Testis (tissue), 3 donors: ENCODE results near the gene NEK8. TPM values are rescaled to one million over a fixed set of nuclear protein-coding genes. Genes with fewer than 3 reads are reported as not detected.

Source experiments
- DNase-seq: peaks from one replicate; pipeline ENCODE4 v3.0.0-alpha.2; 2019
- H3K27ac ChIP-seq, 2 donors: fragments of 200-600 bp; sonication (generic); one replicate each; pipeline ENCODE4 v1.5.1; 2019
- H3K27me3 ChIP-seq: fragments of 200-600 bp; sonication (generic); one replicate; pipeline ENCODE4 v1.5.1; 2019
- H3K36me3 ChIP-seq: fragments of 200-600 bp; sonication (generic); one replicate; pipeline ENCODE4 v1.5.1; 2017; ENCODE audit warnings: low read depth; ENCODE audit errors: missing control alignments
- H3K4me1 ChIP-seq: fragments of 200-600 bp; sonication (generic); one replicate; pipeline ENCODE4 v1.5.1; 2019
- H3K4me3 ChIP-seq, 2 donors: fragments of 200-600 bp; sonication (generic); one replicate each; pipeline ENCODE4 v1.5.1; 2017 to 2019
- H3K9me3 ChIP-seq: fragments of 200-600 bp; sonication (generic); one replicate; pipeline ENCODE4 v1.5.1; 2017
- POLR2A ChIP-seq: fragments of 450-650 bp; IDR thresholded peaks from one replicate; pipeline ENCODE4 v1.6.1; 2017; ENCODE audit warnings: antibody characterized with exemption, mild to moderate bottlenecking, moderate library complexity
- WGBS, 2 donors: methylation state at CpG; one replicate each; pipeline ENCODE4 v1.1.5; 2018; 5-methylcytosine and 5-hydroxymethylcytosine counted together
- intact Hi-C: fragments of 100-400 bp; cut with DNase I; formaldehyde crosslinking; loops from one replicate; pipeline ENCODE4 v1.15.1; 2023; ENCODE audit warnings: low total_unique reads
- polyA plus RNA-seq: library from polyadenylated mRNA; stranded (reverse); fragments of 350-450 nt; fragmentation: Illumina TruSeq; extraction: RNeasy Lipid Tissue Mini Kit (QIAGEN cat#74804); gene quantifications from one replicate; pipeline ENCODE4 v1.2.3, GENCODE V29; 2014; ENCODE audit warnings: low read depth, low replicate concordance; ENCODE audit not compliant: insufficient read depth
- total RNA-seq, 2 donors: library from RNA; depleted of rRNA; stranded (reverse); fragments of >200 nt; gene quantifications; one replicate each; pipeline ENCODE4 v1.2.3, GENCODE V29; 2016
- TF ChIP-seq, protein P1 (sequence below), 3 experiments: fragments of 450-650 bp in 2 of 3; fragments of 200-600 bp in 1 of 3; sonication (generic) in 1 of 3; IDR thresholded peaks; one replicate each; pipeline ENCODE4 v1.5.1; 2016 to 2019; ENCODE audit warnings: antibody characterized with exemption in 3 of 3, mild to moderate bottlenecking in 2 of 3, moderate library complexity in 1 of 3

NEK8 gene
- total and polyA plus RNA-seq, 3 donors from 2014 or later = 7.3 to 10.7 (median 10.1) TPM

DNA sequence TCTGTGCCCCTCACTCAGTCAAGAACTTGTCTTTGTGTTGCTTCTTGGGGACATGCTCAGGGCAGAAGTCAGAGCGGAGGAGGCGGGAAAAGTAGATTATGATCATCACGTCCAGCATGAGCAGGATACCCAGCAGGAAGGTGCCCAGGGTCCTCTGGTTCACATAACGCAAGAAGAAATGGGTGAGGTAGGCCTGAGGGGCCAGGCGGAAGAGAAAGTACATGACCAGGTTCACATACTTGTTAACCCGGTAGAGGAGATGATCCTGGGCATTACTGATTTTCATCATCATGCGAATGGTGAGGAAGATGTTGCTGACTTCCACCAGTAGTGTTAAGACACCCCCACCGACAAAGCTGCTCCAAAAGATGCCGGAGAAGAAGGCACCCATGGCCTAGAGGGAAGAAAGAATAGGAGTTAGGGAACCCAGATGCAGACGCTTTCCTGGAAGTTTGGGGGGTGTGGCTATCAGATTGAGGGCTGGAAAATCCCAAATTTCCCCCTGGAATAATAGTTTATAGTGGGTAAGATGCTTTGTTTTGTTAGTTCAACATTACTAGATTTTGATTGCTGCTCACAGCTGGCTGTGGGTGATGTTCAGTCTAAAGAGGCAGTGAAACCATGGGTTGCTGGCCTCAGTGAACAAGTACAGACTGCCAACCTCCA is 4.0 kb upstream of the NEK8 start:
- Histone ChIP-seq H3K36me3 (no peaks in the 10 kb centered on the region), H3K9me3 (no peaks in the 10 kb centered on the region), H3K27me3 (no peaks in the 10 kb centered on the region), H3K4me1 (peaks cover 32% of the 10 kb centered on the region), H3K27ac (no peak overlapping the region), H3K4me3 (no peak overlapping the region)
- 75 to 81% methylated on average over 10 of the region's 10 CpGs for WGBS, 2 donors
- intact Hi-C loops = no loop called here
- no peak for DNase-seq
- TF ChIP-seq, protein P1, sequence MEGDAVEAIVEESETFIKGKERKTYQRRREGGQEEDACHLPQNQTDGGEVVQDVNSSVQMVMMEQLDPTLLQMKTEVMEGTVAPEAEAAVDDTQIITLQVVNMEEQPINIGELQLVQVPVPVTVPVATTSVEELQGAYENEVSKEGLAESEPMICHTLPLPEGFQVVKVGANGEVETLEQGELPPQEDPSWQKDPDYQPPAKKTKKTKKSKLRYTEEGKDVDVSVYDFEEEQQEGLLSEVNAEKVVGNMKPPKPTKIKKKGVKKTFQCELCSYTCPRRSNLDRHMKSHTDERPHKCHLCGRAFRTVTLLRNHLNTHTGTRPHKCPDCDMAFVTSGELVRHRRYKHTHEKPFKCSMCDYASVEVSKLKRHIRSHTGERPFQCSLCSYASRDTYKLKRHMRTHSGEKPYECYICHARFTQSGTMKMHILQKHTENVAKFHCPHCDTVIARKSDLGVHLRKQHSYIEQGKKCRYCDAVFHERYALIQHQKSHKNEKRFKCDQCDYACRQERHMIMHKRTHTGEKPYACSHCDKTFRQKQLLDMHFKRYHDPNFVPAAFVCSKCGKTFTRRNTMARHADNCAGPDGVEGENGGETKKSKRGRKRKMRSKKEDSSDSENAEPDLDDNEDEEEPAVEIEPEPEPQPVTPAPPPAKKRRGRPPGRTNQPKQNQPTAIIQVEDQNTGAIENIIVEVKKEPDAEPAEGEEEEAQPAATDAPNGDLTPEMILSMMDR (IDR thresholded peaks at IDR 0.05) = no peak
- TF ChIP-seq POLR2A = no peak

DNA sequence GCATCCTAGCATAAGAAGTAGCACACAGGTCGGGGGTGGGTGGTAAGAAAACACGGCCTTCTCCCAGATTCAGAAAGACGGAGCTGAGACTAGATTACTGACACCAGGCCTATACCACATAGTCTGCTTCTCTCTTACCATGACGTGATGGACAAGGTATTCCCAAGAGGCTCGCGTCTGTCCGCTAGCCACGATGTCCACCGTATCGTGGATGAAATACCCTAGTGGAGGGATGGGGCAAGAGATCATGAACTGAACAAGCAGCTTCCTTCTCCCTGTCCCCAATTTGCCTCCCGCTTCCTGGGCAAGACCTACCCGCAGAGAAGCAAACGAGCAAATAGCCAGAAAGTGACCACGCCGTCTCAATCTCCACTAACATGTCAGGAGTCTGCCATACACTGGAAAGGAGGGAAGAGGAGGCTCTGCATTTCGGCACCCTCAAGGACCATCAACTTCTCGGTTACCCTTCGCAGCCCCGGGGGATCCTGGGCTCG is 3.4 kb upstream of the NEK8 start:
- intact Hi-C loops = no loop called here
- H3K27me3 ChIP-seq = no peaks in the 10 kb centered on the region
- peaks cover 32% of the 10 kb centered on the region for H3K4me1 ChIP-seq
- no peaks in the 10 kb centered on the region for H3K36me3 ChIP-seq
- WGBS, 2 donors = 13 to 24% methylated on average over 3 to 20 of the region's 20 CpGs
- H3K9me3 ChIP-seq = no peaks in the 10 kb centered on the region
- no peak for DNase-seq
- no peak for TF ChIP-seq POLR2A
- TF ChIP-seq, protein P1 (IDR thresholded peaks at IDR 0.05) = no peak
- H3K27ac ChIP-seq = peak overlapping the region in 1 of 2 donors; percentile 77
- H3K4me3 ChIP-seq = peak overlapping the region in 1 of 2 donors; percentile 71

DNA sequence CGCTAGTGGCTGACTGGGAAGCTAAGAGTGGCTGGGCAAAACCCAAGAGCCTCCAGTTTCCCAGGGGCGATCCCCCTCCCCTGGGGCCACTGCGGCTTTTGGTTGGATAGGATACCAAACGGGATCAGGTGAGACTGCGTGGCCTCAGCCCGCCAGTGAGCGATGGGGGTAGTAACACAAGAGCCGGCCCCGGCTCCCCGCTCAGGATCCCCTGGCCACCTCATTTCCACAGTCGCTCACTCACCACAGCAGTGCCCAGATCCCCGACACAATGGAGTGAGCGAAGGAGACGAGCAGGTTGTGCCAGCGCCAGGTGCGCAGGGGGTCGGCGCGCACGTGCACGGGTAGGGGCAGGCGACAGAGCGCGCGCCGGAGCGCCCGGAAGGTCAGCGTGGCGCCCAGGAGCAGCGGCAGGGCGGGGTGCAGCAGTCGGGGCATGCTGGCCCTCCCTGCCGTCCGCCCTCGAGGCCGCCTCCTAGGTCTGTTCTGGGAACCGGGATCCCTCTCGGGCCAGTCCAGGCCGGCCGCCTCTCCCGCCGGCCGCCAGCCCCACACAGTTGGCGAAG is 2.8 kb upstream of the NEK8 start:
- DNase-seq = peak; percentile 49
- no peaks in the 10 kb centered on the region for H3K36me3 ChIP-seq
- H3K27ac ChIP-seq = peak overlapping the region in 1 of 2 donors; percentile 77
- intact Hi-C loops = no loop called here
- H3K4me3 ChIP-seq = peak overlapping the region; percentile 71 to 82
- peaks cover 31% of the 10 kb centered on the region for H3K4me1 ChIP-seq
- no peaks in the 10 kb centered on the region for H3K9me3 ChIP-seq
- H3K27me3 ChIP-seq = no peaks in the 10 kb centered on the region
- 2% methylated on average over 38 of the region's 45 CpGs; no CpG with 5 or more reads in 1 of the 2 donors for WGBS, 2 donors
- TF ChIP-seq, protein P1 (IDR thresholded peaks at IDR 0.05) = no peak
- TF ChIP-seq POLR2A = no peak

DNA sequence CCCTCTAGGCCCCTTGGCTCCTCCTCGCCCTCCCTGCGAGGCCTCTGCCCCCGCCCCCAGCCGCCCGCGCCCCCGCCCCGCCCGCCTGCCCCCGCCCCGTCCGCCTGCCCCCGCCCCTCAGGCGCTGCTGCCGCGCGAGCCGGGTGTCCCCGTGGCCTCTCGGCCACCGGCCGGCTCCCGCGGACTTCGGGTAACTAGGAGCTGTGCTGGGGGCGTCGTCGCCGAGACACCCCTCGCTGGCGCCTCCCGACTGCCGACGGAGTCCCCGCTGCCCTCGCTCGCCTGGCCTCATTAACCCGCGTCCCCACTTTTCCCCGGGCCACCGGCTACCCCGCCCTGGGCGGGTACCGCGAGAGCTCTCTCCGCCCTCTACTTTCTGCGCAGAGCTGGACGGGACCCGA is 2.4 kb upstream of the NEK8 start, which contains the start of gene TLCD1:
Gene TLCD1 (minus strand): TSS at position 8 of the 401 bp plus-strand sequence. CDS start 136 bp downstream, outside the sequence.
- DNase-seq = peak; percentile 61
- no peak for TF ChIP-seq POLR2A
- TF ChIP-seq, protein P1 (IDR thresholded peaks at IDR 0.05) = no peak
- peak within 1 kb of the TSS; percentile 71 to 82 for H3K4me3 ChIP-seq
- intact Hi-C loops = no loop called here
- H3K36me3 ChIP-seq = no peaks in the 10 kb centered on the region
- WGBS, 2 donors = 0% methylated on average over 37 of the region's 49 CpGs; no CpG with 5 or more reads in 1 of the 2 donors
- H3K27me3 ChIP-seq = no peaks in the 10 kb centered on the region
- no peaks in the 10 kb centered on the region for H3K9me3 ChIP-seq
- H3K27ac ChIP-seq = peak within 1 kb of the TSS; percentile 25 to 77
- H3K4me1 ChIP-seq = peaks cover 26% of the 10 kb centered on the region
